Airway epithelial cell (primary cell): ENCODE data around the gene SYTL4. TPM values are rescaled to one million over a fixed set of nuclear protein-coding genes. Genes with fewer than 3 reads are reported as not detected.

Source experiments
- total RNA-seq: library from RNA; depleted of rRNA; stranded (reverse); fragments of >200 nt; gene quantifications from 2 replicates; pipeline ENCODE4 v1.2.3, GENCODE V29; 2015

The SYTL4 gene
- 1.5 and 3.5 TPM in 2 replicates for total RNA-seq

GRCh38 chrX:100731441-100732281 is at the start of gene SYTL4:
TSS of gene SYTL4 (minus strand) at chrX:100732121. CDS start at chrX:100702037, 30,084 bp downstream.

DNA sequence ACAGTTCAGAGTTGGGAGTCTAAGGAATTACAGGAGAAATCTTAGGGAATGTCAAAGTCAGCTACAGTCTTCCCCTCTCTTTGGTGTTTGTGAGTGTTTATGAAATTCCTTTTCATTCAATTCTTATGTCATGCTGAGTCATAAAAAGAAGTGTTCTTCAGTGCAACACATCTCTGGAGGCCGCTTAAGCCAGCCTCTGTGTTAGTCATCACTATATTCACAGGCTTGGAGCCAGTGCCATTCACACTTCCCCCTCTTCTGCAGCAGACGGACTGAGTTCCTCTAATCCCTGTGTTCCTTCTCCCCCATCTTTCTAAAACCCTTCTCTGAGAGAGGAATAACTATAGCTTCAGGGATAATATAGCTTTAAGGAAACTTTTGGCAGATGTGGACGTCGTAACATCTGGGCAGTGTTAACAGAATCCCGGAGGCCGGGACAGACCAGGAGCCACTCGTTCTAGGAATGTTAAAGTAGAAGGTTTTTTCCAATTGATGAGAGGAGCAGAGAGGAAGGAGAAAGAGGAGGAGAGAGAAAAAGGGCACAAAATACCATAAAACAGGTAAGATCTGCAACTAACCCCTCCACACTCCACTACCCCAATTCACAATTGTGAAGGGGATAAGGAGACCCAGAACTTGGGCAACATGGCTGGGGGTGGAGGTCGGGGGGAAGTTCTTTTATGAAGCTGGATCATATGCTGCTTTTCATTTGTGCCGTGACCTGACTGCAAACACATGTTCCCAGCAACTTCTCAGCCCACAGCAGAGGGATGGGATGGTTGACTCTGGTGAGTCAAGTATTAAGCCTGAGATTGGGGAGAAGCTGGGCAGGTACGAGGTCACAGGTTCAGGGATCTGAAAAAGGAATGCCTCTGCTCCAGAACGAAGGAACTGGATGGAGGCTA is 87.7 kb downstream of the SYTL4 start, which contains the start of gene SRPX2:
Gene SRPX2 (plus strand): TSS at position 244 of the 905 bp plus-strand sequence. CDS start 2,124 bp downstream, outside the sequence.

DNA sequence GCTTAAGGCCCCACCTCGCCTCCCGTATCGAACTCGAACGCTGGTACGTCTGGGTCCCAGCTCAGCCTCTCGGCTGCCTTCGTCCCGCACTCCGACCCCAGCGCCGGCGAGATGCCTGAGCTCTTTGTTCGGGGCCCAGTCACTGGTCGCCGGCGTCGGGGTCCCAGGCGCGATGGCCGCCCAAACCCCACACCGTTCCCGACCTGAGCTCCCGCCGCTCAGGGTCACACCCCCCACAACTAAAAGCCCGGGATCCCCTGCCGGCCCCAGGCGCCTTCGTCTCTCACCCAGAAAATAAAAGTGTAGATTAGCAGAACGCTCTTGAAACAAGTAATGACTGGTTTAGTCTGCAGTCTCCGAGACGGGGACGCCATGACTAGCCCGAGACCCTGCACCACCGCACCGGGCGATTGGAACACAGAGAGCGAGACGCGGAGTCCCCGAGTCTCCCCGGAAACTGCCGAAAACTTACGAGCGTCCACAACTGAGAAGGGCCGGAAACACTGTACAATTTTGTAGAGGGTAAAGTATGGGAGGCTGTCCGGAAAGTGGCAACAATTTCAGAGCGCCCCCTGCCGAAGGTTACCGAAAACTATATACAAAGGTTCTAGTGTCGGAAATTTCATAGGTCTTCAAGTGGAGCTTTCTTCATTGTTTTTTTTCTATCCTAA is 95.5 kb downstream of the SYTL4 start, which contains the start of gene TSPAN6:
Gene TSPAN6 (minus strand): TSS at position 486 of the 671 bp plus-strand sequence. CDS start 112 bp downstream, at position 374.

Other genes starting within 250 kb of the SYTL4 start
- gene TNMD, start 147.2 kb downstream of the SYTL4 start, total RNA-seq: not detected in 2 replicates
- gene TSPAN6, start 95.3 kb downstream of the SYTL4 start, total RNA-seq: 20.6 and 25.4 TPM in 2 replicates
- 30.5 and 31.4 TPM in 2 replicates for gene SRPX2, start 87.9 kb downstream of the SYTL4 start, total RNA-seq
- gene CSTF2, start 88.3 kb upstream of the SYTL4 start, total RNA-seq: 18.8 and 26.4 TPM in 2 replicates
- not detected in 2 replicates for gene NOX1, start 142.2 kb upstream of the SYTL4 start, total RNA-seq
- gene XKRX, start 196.8 kb upstream of the SYTL4 start, total RNA-seq: 1.1 and 1.6 TPM in 2 replicates
- not detected in 2 replicates for gene ARL13A, start 237.6 kb upstream of the SYTL4 start, total RNA-seq